ENCODE data around the gene FASN. TPM values are rescaled to one million over a fixed set of nuclear protein-coding genes. Genes with fewer than 3 reads are reported as not detected.
A peak's percentile ranks its signal among the peaks of the same experiment; 100 is the strongest.

The FASN gene
- total and polyA plus RNA-seq, 2 of the 13 experiments (the other 11 are each of a cell fraction or from before 2014, with no cell fraction given), result 51.7 to 101 TPM

DNA sequence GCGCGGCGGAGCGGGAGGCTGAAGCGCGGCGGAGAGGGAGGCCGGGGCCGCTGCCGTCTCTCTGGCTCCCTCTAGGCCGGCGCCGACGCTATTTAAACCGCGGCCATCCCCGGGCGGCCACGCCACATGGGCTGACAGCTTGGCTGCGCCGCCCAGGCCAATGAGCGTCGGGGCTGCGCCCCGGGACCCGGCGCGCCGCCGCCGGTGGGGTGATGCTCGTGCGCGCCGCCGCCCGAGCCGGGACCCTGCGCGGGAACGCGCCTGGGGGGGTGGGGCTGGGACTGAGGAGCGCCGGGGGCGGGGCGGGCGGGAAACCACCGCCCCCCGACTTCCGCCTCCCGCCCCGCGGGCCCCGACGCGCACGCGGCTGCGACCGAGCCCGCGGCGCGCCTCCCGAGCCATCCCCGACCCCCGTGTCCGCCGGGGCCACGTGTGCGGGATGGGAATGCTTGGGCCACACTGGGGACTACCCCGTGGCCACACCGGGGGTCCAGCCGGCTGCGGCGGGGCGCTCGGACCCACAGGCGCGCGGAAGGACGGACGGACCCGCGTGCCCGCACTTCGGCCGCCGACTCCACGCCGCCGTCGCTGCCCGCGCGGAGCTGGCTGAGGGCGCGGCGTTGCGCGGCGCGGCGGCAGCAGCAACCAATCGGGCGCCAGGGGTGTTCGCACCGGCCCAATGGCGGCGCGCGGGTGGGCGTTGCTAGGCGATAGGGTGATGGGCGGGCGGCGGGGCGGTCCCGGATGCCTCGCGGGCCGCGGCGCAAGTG, at the start of gene FASN (continued):
- TF ChIP-seq TOPORS (CRISPR knock-in tag; IDR thresholded peaks at IDR 0.05), result peak; percentile 87; the same call in 1 of the 2 replicates
- TF ChIP-seq, protein P1, sequence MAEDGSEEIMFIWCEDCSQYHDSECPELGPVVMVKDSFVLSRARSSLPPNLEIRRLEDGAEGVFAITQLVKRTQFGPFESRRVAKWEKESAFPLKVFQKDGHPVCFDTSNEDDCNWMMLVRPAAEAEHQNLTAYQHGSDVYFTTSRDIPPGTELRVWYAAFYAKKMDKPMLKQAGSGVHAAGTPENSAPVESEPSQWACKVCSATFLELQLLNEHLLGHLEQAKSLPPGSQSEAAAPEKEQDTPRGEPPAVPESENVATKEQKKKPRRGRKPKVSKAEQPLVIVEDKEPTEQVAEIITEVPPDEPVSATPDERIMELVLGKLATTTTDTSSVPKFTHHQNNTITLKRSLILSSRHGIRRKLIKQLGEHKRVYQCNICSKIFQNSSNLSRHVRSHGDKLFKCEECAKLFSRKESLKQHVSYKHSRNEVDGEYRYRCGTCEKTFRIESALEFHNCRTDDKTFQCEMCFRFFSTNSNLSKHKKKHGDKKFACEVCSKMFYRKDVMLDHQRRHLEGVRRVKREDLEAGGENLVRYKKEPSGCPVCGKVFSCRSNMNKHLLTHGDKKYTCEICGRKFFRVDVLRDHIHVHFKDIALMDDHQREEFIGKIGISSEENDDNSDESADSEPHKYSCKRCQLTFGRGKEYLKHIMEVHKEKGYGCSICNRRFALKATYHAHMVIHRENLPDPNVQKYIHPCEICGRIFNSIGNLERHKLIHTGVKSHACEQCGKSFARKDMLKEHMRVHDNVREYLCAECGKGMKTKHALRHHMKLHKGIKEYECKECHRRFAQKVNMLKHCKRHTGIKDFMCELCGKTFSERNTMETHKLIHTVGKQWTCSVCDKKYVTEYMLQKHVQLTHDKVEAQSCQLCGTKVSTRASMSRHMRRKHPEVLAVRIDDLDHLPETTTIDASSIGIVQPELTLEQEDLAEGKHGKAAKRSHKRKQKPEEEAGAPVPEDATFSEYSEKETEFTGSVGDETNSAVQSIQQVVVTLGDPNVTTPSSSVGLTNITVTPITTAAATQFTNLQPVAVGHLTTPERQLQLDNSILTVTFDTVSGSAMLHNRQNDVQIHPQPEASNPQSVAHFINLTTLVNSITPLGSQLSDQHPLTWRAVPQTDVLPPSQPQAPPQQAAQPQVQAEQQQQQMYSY (CRISPR knock-in tag; IDR thresholded peaks at IDR 0.05), result peak; percentile 61
- TF ChIP-seq ZNF512 (CRISPR knock-in tag; IDR thresholded peaks at IDR 0.05), result no peak
- TF ChIP-seq KDM2A (CRISPR knock-in tag; IDR thresholded peaks at IDR 0.05; ENCODE audit: borderline replicate concordance, low read depth), result peak; percentile 49; the same call in 1 of the 2 replicates
- TF ChIP-seq CHD2 (IDR thresholded peaks at IDR 0.05; ENCODE audit: low read depth, low read length), result 0 out of 2 replicates have a peak, but pooled peaks have one; percentile 34
- no peak for TF ChIP-seq ZNF234 (CRISPR knock-in tag; conservative IDR thresholded peaks at IDR 0.05)
- TF ChIP-seq CBFB (CRISPR knock-in tag; IDR thresholded peaks at IDR 0.05), result 0 out of 2 replicates have a peak, but pooled peaks have one; percentile 60
- TF ChIP-seq ZNF784 (CRISPR knock-in tag; IDR thresholded peaks at IDR 0.05; ENCODE audit: borderline replicate concordance), result peak; percentile 77; the same call in 1 of the 2 replicates
- TF ChIP-seq ZHX1 (CRISPR knock-in tag; IDR thresholded peaks at IDR 0.05; ENCODE audit: low read depth), result peak; percentile 8; the same call in 1 of the 2 replicates
- TF ChIP-seq GATA4 (IDR thresholded peaks at IDR 0.05; ENCODE audit: borderline replicate concordance, low read depth), result peak; percentile 81
- peak; percentile 46 for TF ChIP-seq PHF5A (CRISPR knock-in tag; IDR thresholded peaks at IDR 0.05; ENCODE audit: low read depth, unreplicated experiment)
- no peak; the same call in 1 of the 2 replicates for TF ChIP-seq ZBTB3 (CRISPR knock-in tag; IDR thresholded peaks at IDR 0.05; ENCODE audit: borderline replicate concordance, low read depth)
- no peak; the same call in 1 of the 2 replicates for TF ChIP-seq ZNF703 (CRISPR knock-in tag; IDR thresholded peaks at IDR 0.05; ENCODE audit: borderline replicate concordance)
- TF ChIP-seq, protein P2, sequence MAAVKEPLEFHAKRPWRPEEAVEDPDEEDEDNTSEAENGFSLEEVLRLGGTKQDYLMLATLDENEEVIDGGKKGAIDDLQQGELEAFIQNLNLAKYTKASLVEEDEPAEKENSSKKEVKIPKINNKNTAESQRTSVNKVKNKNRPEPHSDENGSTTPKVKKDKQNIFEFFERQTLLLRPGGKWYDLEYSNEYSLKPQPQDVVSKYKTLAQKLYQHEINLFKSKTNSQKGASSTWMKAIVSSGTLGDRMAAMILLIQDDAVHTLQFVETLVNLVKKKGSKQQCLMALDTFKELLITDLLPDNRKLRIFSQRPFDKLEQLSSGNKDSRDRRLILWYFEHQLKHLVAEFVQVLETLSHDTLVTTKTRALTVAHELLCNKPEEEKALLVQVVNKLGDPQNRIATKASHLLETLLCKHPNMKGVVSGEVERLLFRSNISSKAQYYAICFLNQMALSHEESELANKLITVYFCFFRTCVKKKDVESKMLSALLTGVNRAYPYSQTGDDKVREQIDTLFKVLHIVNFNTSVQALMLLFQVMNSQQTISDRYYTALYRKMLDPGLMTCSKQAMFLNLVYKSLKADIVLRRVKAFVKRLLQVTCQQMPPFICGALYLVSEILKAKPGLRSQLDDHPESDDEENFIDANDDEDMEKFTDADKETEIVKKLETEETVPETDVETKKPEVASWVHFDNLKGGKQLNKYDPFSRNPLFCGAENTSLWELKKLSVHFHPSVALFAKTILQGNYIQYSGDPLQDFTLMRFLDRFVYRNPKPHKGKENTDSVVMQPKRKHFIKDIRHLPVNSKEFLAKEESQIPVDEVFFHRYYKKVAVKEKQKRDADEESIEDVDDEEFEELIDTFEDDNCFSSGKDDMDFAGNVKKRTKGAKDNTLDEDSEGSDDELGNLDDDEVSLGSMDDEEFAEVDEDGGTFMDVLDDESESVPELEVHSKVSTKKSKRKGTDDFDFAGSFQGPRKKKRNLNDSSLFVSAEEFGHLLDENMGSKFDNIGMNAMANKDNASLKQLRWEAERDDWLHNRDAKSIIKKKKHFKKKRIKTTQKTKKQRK (IDR thresholded peaks at IDR 0.05; ENCODE audit: low read length), result no peak

Data from HepG2 (cell line).